ENCODE data around the gene C8G.

The C8G gene

DNA sequence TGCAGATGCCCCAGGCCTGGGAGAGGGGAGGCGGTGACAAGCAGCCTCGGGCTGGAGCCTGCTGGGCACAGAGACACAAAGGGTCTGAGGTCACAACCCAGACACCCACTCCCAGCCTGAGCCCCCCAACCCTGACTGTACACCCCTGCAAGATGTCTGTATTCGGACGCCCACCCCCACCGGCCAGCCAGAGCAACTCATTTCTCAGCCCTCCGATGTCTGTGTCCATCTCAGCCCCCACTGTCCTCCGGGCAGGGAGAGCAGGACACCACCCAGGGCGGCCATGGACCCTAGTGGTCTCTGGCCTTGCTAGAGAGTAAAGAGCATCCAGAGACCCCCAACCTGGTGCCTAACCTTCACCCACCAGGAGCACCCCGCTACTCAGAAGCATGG lies 10.9 kb downstream of the C8G start:
- no peak for DNase-seq

DNA sequence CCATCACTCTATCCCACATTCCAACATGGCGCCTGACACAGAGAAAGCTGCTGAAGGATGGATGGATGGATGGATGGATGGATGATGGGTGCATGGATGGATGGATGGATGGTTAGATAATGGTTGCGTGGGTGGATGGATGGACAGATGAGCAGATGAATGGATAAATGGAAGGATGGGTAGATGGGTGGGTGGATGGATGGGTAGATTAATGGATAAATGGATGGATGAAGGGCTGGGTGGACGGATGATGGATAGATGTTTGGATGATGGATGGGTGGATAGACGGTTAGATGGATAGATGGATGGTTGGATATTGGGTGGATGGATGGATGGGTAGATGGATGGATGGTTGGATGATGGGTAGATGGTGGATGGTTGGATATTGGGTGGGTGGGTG lies 11.6 kb downstream of the C8G start:
- DNase-seq, result no peak

DNA sequence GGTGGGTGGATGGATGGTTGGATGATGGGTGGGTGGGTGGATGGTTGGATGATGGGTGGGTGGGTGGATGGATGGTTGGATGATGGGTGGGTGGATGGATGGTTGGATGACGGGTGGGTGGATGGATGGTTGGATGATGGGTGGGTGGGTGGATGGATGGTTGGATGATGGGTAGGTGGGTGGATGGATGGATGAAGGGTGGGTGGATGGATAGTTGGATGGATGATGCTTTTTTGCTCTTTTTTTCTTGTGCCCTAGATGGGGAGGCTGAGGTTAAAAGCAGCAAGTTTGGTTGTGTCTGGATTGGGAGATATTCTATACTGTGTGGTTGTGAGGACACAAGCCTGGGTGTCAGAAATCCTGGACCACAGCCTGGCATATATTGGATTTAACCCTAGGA lies 12.4 kb downstream of the C8G start:
- no peak for DNase-seq

DNA sequence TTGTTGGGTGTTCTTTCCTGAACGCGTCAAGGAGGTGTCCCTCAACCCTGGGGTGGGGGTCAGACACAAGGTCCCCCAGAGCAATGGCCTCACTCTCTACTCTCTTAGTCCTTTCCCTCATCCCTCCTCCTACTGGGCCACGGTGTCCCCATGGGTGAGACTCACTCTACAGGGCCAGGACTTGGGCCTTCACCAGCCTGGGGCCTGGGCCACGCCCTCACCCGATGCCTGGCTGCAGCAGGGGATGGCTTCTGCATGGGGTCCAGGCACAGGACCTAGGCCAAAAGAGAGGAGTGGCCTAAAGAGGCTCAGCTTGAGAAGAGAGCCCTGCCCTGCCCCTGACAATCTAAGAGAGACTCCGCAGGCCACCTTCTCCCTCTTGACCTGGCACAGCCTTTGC lies 12.9 kb downstream of the C8G start:
- DNase-seq, result no peak

DNA sequence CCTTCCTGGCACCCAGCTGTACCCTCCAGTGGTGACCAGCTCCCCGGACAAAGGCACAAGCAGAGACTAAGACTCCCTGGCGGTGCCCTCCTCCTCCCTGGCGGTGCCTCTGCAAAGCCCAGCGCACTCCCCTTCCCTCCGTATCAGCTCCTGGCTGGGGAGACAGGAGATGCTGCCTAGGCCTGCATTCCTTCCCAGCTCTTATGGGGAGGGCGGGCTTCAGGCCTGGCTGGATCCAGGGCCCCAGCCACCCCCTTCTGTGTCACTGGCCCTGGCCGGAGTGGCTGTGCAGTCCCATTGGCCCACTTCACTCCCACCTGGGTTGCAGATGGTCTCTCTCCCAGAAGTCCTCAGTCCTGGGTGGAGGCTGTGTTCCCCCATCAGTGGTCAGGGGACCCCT lies 13.4 kb downstream of the C8G start:
- DNase-seq, result no peak

DNA sequence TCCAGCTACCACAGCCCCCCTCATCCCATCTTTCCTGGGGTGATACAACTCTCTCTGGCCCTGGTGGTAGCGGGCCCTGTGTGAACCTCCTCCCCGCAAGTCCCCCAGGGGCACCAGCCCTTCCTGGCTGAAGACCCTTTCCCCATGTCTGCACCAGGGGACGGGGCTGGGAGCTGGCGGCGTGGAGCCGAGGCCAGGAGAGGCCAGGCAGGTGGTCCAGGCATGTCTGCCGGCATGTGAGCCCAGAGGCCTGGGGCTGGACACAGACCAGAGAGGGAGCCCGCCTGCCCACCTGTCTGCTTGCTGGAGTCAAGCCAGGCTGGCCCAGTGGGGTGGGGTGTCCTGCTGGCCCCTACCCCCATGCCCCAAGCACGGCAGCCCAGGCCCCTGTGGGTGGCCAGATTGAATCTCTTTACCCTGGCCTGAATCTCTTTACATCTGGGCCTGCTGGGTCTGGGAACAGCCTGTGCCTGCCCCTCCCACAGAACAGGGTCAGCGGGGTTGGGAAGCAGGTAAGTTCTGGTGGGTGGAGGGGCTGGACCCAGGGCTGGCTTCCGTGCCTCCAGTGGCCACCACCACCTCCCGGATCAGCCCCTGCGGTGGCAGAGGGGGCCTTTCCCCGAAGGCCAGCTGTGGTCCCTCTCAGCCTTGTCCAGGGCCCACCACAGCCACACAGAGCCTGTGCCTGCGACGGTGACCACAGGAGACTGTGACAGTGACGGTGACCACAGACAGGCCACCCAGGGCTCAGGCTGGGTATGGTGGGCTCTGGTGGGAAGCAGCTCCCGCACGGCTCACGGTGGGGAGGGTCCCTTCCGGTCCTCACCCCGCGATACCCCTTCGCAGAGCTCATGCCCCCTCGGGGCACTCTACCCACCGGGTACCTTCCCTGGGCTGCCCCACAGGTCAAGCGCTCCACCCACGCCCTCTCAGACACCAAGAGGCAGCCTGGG lies 14.1 kb downstream of the C8G start:
- no peak for DNase-seq

DNA sequence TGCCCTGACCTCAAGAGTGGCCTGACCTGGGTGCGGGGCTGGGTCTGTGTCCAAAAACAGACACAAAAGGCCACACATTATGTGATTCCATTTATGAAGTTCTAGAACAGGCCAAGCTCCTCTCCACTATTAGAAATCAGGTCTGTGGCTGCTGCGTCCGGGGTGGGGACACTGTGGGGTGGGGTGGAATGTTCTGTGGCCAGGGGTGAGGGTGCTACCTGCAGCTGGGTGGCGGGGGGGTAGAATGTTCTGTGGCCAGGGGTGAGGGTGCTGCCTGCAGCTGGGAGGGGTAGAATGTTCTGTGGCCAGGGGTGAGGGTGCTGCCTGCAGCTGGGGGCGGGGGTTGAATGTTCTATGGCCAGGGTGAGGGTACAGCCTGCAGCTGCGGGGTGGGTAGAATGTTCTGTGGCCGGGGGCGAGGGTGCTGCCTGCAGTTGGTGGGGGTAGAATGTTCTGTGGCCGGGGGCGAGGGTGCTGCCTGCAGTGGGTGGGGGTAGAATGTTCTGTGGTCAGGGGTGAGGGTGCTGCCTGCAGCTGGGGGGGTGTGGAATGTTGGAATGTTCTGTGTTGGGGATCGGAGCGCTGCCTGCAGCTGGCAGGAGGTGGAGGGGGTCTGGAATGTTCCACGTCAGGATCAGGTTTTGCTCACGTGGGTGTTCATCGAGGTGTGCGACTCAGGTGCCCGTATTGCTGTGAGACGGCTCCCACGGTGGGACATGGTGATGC lies 15.3 kb downstream of the C8G start:
- no peak for DNase-seq

DNA sequence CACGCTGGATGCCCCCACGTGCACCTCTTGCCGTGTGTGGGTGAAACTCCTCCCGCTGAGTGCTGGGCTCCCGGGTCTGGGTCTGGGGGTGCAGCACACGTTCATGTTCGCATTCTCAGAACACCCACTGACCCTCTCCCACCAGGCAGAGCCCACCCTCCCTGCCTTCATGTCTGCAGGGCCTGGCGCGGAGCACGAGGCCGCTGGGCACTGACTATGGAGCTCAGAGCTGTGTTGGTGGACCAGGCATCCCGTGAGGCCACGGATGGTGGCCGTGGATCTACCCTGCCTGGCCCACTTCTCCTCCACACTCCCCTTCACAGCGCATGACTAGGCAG lies 15.9 kb downstream of the C8G start:
- no peak for DNase-seq

DNA sequence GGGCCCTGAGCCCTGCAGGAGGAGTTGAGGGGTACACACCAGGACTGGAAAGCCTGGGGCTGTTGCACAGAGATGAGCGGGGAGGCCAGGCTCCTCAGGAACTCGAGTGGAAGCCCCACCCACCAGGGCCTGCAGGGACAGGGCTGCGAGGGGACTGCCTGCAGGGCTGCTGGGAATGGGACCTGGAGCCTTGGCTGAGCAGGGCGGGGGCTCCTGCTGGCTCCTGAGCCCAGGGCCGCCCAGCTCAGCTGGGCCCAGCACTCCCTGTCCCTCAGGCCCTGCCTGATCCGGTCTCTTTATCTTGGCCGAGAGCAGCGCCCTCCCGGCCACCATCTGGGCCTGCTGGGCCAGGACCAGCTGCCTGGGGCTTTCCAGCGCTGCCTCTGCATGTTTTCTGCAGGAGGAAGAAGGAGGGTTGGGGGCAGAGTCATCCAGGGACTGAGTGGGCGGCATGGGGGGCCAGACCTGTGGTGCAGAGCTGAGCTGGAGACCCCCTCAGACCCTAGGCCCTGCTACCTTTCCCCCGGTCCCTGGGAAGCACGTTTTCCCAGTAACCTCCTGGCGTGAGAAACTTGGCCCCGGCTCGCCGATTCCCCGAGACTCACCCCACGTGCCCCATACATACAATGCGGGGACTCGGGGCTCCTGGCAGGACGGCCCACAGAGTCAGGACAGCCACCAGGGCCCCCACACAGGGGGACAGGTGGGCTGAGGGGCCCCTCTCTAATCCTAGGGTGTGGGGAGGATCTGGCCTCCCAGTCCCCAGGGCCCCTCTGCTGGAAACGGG lies 16.4 kb downstream of the C8G start:
- no peak for DNase-seq

DNA sequence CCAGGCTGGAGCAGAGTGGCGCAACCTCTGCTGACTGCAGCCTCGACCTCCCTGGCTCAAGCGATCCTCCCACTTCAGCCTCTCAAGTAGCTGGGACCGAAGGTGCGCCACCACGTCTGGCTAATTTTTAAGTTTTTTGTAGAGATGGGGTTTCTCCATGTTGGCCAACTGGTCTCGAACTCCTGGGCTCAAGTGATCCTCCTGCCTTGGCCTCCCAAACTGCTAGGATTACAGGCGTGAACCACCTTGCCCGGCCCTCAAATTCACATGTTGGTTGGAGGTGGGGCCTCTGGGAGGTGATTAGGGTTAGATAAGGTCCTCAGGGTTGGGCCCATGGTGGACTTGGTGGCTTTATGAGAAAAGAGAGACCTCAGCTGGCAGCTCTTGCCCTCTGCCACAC lies 17.1 kb downstream of the C8G start:
- DNase-seq, result no peak

DNA sequence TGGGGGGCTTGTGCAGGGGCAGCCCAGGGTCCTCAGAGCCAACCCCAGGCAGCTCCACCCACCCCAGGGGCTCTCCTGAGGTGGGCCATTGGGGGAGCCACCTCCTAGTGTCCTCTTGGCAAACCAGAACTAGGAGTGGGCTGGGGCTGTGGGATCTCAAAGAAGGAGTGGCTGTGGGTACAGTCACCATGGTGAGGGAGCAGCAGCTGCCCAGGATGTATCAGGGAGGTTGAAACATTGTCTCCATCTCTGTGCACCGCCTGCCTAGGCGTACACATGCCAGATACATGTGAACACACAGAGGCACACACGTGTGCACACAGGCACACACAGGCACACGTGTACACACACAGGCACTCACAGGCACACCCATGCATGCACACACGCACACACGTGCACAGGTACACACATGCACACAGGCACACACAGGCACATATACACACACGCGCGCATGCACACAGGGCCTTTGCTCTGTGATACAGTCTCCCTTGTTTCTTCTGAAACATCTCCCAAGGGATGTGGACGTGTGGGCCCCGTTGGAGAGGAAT lies 17.7 kb downstream of the C8G start:
- no peak for DNase-seq

DNA sequence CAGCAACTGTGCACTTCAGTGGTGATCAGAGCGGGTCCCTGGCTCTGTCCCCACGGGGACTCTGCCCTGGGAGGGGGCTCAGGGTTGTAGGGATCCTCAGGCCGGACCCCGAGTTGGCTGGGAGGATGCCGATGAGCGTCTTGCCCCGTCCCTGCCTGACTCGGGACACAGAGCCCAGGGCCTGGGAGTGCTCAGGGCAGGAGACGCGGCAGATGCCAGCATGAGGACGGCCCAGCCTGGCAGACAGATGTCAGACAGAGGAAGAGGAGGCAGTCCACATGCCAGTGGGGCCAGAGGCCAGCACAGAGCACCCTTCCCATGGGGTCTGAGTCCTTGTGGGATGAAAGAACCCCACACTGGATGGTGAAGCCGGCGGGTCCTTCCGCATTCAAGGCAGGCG lies 18.3 kb downstream of the C8G start:
- no peak for DNase-seq

DNA sequence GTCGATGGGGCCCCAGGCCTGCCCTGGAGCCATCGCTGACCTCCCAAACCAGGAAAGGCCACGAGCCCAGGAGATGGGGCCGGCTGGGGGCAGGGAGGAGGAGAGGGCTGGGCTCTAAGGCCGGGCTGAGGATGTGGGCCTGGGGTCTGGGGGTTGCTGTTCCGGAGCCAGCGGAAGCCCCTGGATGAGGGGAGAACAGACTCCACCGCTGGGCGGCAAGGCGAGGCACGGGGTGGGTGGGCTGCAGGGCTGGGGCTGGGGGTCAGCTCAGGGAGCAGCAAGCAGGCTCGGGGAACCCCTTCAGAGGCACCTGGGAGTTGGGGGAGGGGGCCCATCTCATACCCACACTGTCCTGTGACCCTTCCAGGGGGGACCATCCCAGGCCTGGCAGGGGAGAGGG lies 18.7 kb downstream of the C8G start:
- DNase-seq, result no peak

DNA sequence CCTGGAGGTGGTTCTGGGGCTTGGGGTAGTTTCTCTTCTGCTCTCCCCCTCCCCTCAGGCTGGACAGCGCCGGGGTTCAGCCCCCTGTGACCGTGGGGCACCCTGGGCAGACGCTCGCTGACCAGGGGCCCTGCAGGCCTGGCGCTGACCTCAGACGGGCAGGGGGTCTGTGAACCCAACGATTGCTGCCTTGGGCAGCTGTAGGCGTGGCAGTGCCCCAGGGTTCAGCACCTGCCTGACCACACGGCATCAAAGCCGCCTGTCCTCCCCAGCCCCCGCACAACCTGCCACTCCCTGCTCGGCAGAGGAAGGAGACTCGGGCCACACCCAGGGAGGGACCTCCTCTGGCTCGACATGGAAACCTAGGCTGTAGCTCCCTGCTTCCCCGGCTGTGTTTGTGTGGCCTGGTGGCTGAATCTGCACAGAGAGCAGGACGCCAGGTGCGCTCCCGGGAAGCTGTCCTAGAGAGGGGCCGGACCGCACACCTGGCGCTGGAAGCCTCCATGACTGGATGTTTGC lies 19.2 kb downstream of the C8G start:
- peak; percentile 44 for DNase-seq

DNA sequence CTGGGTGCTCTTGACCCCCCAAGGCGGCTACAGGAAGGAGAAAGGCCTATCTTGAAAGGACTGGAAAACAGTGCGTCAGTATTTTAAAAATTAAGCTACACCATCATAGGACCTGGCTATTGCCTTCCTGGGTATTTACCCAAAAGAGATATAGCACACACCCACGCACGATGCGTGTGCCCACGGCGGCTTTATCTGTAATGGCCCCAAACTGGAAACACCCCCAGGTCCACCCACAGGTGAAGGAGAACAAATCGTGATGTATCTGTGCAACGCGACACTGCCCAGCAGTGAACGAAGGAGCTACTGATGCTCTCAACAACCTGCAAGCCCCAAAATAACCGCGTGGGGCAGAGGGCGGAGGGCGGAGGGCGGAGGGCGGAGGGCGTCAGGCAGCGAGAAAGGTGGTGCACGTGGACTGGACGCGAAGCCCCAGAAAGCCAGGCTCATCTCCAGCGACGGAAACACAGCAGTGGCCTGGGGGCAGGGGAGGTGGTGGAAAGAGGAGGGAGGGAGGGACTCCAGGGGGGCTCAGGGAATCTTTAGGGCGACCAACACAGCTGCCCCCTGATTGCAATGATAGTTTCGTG lies 19.9 kb downstream of the C8G start:
- DNase-seq, result no peak

DNA sequence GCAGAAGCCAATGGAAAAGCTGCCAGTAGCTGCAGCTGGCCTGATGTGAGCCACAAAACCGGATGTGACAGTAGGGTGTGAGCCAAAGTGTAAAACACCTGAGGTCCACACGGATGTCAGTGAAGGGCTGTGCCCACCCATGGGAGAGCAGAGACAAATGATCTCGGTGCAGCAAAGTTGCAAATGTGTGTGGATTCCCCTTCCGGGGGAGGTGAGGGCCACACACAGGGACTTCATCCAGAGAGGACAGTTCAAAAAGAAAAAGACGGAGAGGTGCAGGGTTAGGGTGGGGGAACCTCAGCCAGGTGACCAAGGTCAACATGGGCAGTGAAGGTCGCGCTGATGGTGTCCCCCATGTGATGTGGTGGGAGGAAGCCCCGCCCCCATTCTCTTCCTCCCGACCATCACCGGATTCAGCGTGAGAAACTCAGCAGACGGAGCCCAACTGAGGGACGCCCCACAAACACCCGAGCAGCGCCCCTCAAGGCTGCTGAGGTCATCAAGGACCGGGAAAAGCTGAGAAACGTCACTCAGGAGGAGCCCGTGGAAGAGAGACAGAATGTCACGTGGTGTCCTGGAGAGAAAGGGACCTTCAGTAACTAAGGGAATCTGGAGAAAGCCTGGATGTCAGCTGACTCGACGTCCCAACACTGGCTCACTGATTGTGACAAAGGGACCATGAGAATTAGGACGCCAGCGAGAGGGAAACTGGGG lies 20.9 kb downstream of the C8G start:
- no peak for DNase-seq

DNA sequence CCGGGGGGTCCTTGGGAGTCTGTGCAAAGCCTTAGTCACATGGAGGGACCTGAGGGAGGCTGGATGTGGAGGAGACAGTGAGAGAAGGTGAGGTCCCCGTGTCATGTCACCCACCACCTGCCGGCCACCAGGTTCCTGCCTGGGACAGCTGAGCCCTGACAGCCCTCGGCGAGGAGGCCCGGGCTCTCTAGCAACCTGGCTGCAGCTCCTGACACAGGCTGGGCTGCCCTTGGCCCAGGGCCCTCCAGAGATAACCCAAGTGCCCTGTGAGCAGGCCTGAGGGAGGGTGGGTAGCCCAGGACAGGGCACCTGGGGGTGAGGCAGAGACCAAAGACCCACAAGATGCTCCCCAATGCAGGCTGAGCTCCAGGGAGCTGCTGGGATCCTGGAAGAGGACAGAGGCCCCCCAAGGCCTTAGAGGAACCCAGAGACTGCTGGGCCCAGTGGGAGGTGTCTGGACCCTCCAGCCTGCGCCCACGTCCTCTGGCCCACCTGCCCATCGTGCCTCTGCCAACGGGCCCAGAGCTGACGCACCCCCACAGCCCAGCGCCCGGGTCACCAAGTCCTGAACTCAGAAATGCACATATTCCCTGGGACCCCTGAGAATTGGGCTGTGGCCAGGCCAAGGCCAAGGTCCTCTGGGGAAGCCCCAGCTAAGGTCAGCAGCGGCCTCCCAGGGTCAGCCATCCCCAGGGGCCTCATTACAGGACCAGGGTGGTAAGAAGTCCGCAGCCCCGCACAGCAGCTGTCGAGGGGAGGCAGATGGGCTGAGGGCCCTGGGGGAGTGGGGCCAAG lies 23.5 kb downstream of the C8G start:
- DNase-seq, result no peak

DNA sequence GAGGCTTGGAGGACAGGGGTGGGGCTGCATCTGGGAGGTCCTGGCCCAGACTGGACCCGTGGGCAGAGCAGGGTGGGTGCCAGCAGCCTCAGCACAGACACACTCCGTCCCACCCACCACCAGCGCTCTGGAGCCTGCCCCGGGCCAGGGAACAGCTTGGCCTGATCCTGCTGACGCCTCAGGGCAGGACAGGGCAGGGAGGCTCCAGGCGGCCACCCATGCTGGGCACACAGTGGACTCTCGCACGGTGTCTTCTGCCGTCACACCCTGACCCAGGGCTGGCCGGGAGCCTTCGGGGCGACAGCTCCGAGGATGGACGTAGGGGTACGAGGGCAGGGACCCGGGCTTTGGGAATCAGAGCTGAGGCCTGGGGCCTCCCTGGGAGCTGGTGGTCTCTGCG lies 24.1 kb downstream of the C8G start:
- no peak for DNase-seq

DNA sequence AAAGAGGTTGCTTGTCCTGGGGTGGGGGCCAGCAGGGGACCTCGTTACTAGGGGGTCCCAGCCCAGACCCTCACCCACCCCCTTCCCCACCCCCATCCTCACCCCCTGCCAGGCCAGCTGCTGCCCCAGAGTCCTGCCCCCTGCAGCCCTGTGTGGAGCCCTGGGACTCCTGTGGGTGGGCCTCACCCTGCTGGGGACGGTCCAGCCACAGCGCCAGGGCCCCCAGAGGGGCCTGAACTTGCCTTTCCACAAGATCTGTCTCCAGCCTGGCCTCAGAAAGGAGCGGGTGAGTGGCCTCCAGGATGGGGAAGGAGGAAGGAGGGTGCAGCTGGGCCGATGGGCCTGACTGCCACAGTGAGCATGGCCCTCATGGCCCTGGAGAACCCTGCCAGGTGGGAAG lies 24.7 kb downstream of the C8G start:
- DNase-seq, result no peak

DNA sequence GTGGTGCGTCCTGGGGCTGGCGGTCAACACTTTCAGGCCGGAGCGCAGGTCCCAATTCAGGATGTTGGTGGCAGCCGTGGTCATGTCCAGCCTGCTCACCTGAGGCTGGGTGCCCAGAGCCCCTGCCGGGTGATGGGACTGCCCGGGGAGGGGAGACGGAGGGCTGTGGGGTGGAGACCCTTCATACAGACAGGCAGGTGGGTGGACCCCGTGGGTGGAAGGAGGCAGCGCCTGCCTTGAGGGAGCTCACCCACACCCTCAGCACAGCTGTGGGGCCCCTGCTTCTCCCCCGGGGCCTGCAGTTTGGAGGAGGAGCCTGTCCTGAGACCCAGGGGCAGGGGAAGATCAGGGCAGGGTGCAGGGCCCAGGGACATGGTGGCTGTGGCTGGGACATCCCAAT lies 25.3 kb downstream of the C8G start:
- no peak for DNase-seq

DNA sequence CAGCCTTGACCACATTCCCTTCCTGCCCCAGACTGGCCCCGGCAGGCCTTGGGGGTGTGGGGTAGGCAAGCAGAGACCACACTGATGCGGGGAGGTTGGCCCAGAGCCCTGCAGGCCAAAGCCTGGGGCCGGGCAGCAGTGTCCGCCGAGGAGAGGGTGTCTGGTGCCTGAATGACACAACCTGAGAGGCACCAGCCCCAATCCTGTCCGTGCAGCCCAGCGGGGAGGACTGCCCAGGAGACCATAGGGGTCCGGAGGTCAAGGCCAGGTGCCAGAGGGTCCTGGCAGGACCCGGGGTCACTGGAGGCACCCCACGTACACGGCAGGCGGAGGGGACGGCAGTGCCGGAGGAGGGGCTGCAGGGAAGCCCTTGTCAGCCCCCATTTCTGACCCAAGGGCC lies 26.7 kb downstream of the C8G start:
- no peak for DNase-seq

Data from COR-L47 (cell line).